NB4 (cell line): ENCODE results near the gene DKK1.

Experiments
- POLR2A ChIP-seq: IDR thresholded peaks from 2 replicates; pipeline ENCODE4 v1.6.1; 2011; ENCODE audit warnings: mild to moderate bottlenecking; ENCODE audit not compliant: insufficient read length; ENCODE audit errors: extremely low read depth
- TF ChIP-seq, protein P1 (sequence below): IDR thresholded peaks from one replicate; pipeline ENCODE4 v1.5.1; 2012; ENCODE audit warnings: low read depth, low read length

- TF ChIP-seq, protein P1, sequence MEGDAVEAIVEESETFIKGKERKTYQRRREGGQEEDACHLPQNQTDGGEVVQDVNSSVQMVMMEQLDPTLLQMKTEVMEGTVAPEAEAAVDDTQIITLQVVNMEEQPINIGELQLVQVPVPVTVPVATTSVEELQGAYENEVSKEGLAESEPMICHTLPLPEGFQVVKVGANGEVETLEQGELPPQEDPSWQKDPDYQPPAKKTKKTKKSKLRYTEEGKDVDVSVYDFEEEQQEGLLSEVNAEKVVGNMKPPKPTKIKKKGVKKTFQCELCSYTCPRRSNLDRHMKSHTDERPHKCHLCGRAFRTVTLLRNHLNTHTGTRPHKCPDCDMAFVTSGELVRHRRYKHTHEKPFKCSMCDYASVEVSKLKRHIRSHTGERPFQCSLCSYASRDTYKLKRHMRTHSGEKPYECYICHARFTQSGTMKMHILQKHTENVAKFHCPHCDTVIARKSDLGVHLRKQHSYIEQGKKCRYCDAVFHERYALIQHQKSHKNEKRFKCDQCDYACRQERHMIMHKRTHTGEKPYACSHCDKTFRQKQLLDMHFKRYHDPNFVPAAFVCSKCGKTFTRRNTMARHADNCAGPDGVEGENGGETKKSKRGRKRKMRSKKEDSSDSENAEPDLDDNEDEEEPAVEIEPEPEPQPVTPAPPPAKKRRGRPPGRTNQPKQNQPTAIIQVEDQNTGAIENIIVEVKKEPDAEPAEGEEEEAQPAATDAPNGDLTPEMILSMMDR, result no peak
- no peak for TF ChIP-seq POLR2A
These were observed 13.3 kb upstream of the DKK1 start for GRCh38 chr10:52300599-52301277.
